K562 (cell line): ENCODE data around the gene CENPI.

Experiments
- BRCA1 ChIP-seq, 2 experiments: fragments of 450-650 bp in 1 of 2; sonication (generic) in 1 of 2; formaldehyde crosslinking in 1 of 2; IDR thresholded peaks; 2 replicates each; pipeline versions ENCODE4 v1.5.0 to v1.6.1; 2017 to 2020; ENCODE audit warnings: mild to moderate bottlenecking in 1 of 2, missing genetic modification reagents in 1 of 2
- DIDO1 ChIP-seq: fragments of 450-650 bp; IDR thresholded peaks from 2 replicates; pipeline ENCODE4 v1.6.1; 2016; ENCODE audit warnings: low read depth, missing biosample characterization, missing genetic modification characterization
- FOXP1 ChIP-seq: sonication (generic); formaldehyde crosslinking; IDR thresholded peaks from 2 replicates; pipeline ENCODE4 v1.8.0; 2022; ENCODE audit warnings: mild to moderate bottlenecking, missing genetic modification reagents
- HSF4 ChIP-seq: fragments of 250-450 bp; sonication (Bioruptor Pico); IDR thresholded peaks from 2 replicates; pipeline ENCODE4 v2.1.2; 2022; ENCODE audit warnings: mild to moderate bottlenecking, moderate library complexity, borderline replicate concordance
- NFE2L1 ChIP-seq: fragments of 450-650 bp; IDR thresholded peaks from 2 replicates; pipeline ENCODE4 v1.6.1; 2016; ENCODE audit warnings: missing genetic modification characterization, low read depth, mild to moderate bottlenecking, missing compliant biosample characterization, moderate library complexity, borderline replicate concordance
- NFYB ChIP-seq: IDR thresholded peaks from 2 replicates; pipeline ENCODE4 v1.6.1; 2011; ENCODE audit warnings: mild to moderate bottlenecking, moderate library complexity; ENCODE audit not compliant: insufficient read length; ENCODE audit errors: extremely low read depth
- POLR2A ChIP-seq: fragments of 450-650 bp; conservative IDR thresholded peaks from 2 replicates; pipeline ENCODE4 v1.6.1; 2016
- POLR2AphosphoS5 ChIP-seq: IDR thresholded peaks from 2 replicates; pipeline ENCODE4 v1.6.1; 2011; ENCODE audit warnings: mild to moderate bottlenecking, low read depth, low read length, moderate library complexity; ENCODE audit not compliant: control insufficient read depth, insufficient read depth
- SIRT6 ChIP-seq: IDR thresholded peaks from one replicate; pipeline ENCODE4 v1.6.1; 2012; ENCODE audit warnings: low read depth, mild to moderate bottlenecking, control low read depth, inconsistent platforms, low read length, moderate library complexity
- ZNF561 ChIP-seq: fragments of 450-650 bp; formaldehyde crosslinking; conservative IDR thresholded peaks from 2 replicates; pipeline ENCODE4 v1.4.0; 2020; ENCODE audit warnings: mild to moderate bottlenecking, moderate library complexity
- TF ChIP-seq, protein P1 (sequence below), 3 experiments: fragments of 200-800 bp in 1 of 3; sonication (Bioruptor generic) in 1 of 3; sonication (generic) in 1 of 3; formaldehyde crosslinking in 1 of 3; IDR thresholded peaks; 2 replicates each; pipeline versions ENCODE4 v1.6.1 to v1.8.0; 2016 to 2022; ENCODE audit warnings: mild to moderate bottlenecking in 2 of 3, missing compliant biosample characterization in 2 of 3, missing genetic modification characterization in 2 of 3, missing genetic modification reagents in 1 of 3

- TF ChIP-seq ZNF561 (no peak), SIRT6 (no peak), BRCA1 (IDR thresholded peaks at IDR 0.05) (no peak), BRCA1 (CRISPR knock-in tag; IDR thresholded peaks at IDR 0.05) (no peak), POLR2A (no peak), FOXP1 (CRISPR knock-in tag) (no peak), HSF4 (CRISPR knock-in tag) (no peak), NFYB (no peak), POLR2AphosphoS5 (no peak), DIDO1 (tag) (no peak), NFE2L1 (no peak)
- TF ChIP-seq, protein P1, sequence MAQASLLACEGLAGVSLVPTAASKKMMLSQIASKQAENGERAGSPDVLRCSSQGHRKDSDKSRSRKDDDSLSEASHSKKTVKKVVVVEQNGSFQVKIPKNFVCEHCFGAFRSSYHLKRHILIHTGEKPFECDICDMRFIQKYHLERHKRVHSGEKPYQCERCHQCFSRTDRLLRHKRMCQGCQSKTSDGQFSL (CRISPR knock-in tag; IDR thresholded peaks at IDR 0.05) = no peak
- TF ChIP-seq, protein P1 (tag; IDR thresholded peaks at IDR 0.05) = no peak
Observed at GRCh38 chrX:101117701-101118100, 19.7 kb downstream of the CENPI start.
